Measurements from ENCODE around the gene HJURP.

- TF ChIP-seq CTCF (conservative IDR thresholded peaks at IDR 0.05; ENCODE audit: low read depth, low read length) (no peak), EZH2phosphoT487 (IDR thresholded peaks at IDR 0.05; ENCODE audit: borderline replicate concordance, low read length) (no peak), EZH2 (IDR thresholded peaks at IDR 0.05; ENCODE audit: low read length, unreplicated experiment) (no peak)
Observed at GRCh38 chr2:233817361-233817911, 36.9 kb downstream of the HJURP start.
